Activated CD4-positive, alpha-beta memory T cell treated with anti-CD3 and anti-CD28 coated beads for 36 hours (primary cell): ENCODE data around the gene ALAS1. TPM values are rescaled to one million over a fixed set of nuclear protein-coding genes. Genes with fewer than 3 reads are reported as not detected.

ENCODE experiments used
- CTCF ChIA-PET: fragments of 350-600 bp; sonication (Branson Sonifier 250); formaldehyde crosslinking; loops from one replicate; lab custom pipeline; 2021; ENCODE audit warnings: antibody characterized with exemption, inconsistent platforms; lab: Charles Lee
- POLR2A ChIA-PET: fragments of 350-600 bp; sonication (Branson Sonifier 250); formaldehyde crosslinking; loops from one replicate; lab custom pipeline; 2021; ENCODE audit warnings: antibody characterized with exemption; lab: Charles Lee
- DNase-seq: peaks from one replicate; pipeline ENCODE4 v3.0.0-alpha.2; 2020
- H3K27ac Mint-ChIP-seq: one replicate; pipeline ENCODE4 v1.8.0; 2021; ENCODE audit warnings: mixed read lengths
- H3K27me3 Mint-ChIP-seq: one replicate; pipeline ENCODE4 v1.8.0; 2021; ENCODE audit warnings: mixed read lengths
- H3K36me3 Mint-ChIP-seq: one replicate; pipeline ENCODE4 v1.8.0; 2021; ENCODE audit warnings: mixed read lengths
- H3K4me1 Mint-ChIP-seq: one replicate; pipeline ENCODE4 v1.8.0; 2021; ENCODE audit warnings: low read depth, mixed read lengths
- H3K4me3 Mint-ChIP-seq: one replicate; pipeline ENCODE4 v1.8.0; 2021; ENCODE audit warnings: mild to moderate bottlenecking, mixed read lengths
- H3K9me3 Mint-ChIP-seq: one replicate; pipeline ENCODE4 v1.8.0; 2021; ENCODE audit warnings: mixed read lengths
- intact Hi-C: fragments of 100-400 bp; cut with micrococcal nuclease; formaldehyde crosslinking; loops from one replicate; pipeline ENCODE4 v1.15.1; 2023
- total RNA-seq, 2 experiments: library from RNA; stranded (reverse); gene quantifications; one replicate each; pipeline ENCODE4 v1.2.3, GENCODE V29; 2021

ALAS1 gene
- total RNA-seq, 2 experiments from 2014 or later: 64.4 to 64.5 TPM

GRCh38 chr3:52259035-52259434 is 61.1 kb downstream of the ALAS1 start:
- H3K4me3 Mint-ChIP-seq: no peak overlapping the region
- H3K4me1 Mint-ChIP-seq: peaks cover 90% of the 10 kb centered on the region

GRCh38 chr3:52259448-52259847 is 61.5 kb downstream of the ALAS1 start:
- POLR2A ChIA-PET: interaction anchor here (0.6 to 1.0 kb wide), 3 partner anchors 13 to 28 kb away, joined by 3 to 4 read pairs (median 3); no protein-coding TSS in a partner anchor
- intact Hi-C loops: loop anchor here (1.0 kb wide), 1 partner anchor 9 kb away; no protein-coding TSS in a partner anchor
- no peaks in the 10 kb centered on the region for H3K9me3 Mint-ChIP-seq
- CTCF ChIA-PET: interaction anchor here (0.8 to 4.2 kb wide), 6 partner anchors 9 to 80 kb away, joined by 3 to 21 read pairs (median 6); no protein-coding TSS in a partner anchor
- peaks cover 90% of the 10 kb centered on the region for H3K4me1 Mint-ChIP-seq
- no peaks in the 10 kb centered on the region for H3K27me3 Mint-ChIP-seq
- H3K27ac Mint-ChIP-seq: peak overlapping the region; percentile 97
- no peak for DNase-seq
- H3K36me3 Mint-ChIP-seq: peaks cover 92% of the 10 kb centered on the region
- no peak overlapping the region for H3K4me3 Mint-ChIP-seq

More at GRCh38 chr3:52259035-52259434, 61.1 kb downstream of the ALAS1 start:
- Mint-ChIP-seq H3K27ac (peak overlapping the region; percentile 97), H3K36me3 (peaks cover 91% of the 10 kb centered on the region), H3K27me3 (no peaks in the 10 kb centered on the region), H3K9me3 (no peaks in the 10 kb centered on the region)
- ChIA-PET CTCF (interaction anchor here (0.8 to 4.2 kb wide), 5 partner anchors 12 to 39 kb away, joined by 3 to 21 read pairs (median 5); no protein-coding TSS in a partner anchor), POLR2A (interaction anchor here (0.6 to 1.6 kb wide), 3 partner anchors 13 to 28 kb away, joined by 3 to 4 read pairs (median 3); partner anchors contain the start of gene PPM1M)
- DNase-seq: no peak
- intact Hi-C loops: loop anchor here (1.0 kb wide), 1 partner anchor 9 kb away; no protein-coding TSS in a partner anchor

- H3K36me3 Mint-ChIP-seq: peaks cover 91% of the 10 kb centered on the region
- H3K9me3 Mint-ChIP-seq: no peaks in the 10 kb centered on the region
- H3K4me1 Mint-ChIP-seq: peaks cover 83% of the 10 kb centered on the region
- no peak overlapping the region for H3K4me3 Mint-ChIP-seq
- POLR2A ChIA-PET: interaction anchor here (1.4 kb wide), 1 partner anchor 12 kb away, joined by 5 read pairs; no protein-coding TSS in a partner anchor
- no peaks in the 10 kb centered on the region for H3K27me3 Mint-ChIP-seq
- intact Hi-C loops: no loop called here
- CTCF ChIA-PET: interaction anchor here (0.6 to 1.6 kb wide), 2 partner anchors 42 to 77 kb away, joined by 3 to 5 read pairs; no protein-coding TSS in a partner anchor
- DNase-seq: peak; percentile 6
- peak overlapping the region; percentile 77 for H3K27ac Mint-ChIP-seq
Measured at GRCh38 chr3:52262447-52262846, 64.5 kb downstream of the ALAS1 start.

Other genes with a start within 250 kb of the ALAS1 start
- gene GPR62, start 242.8 kb upstream of the ALAS1 start, total RNA-seq: not detected
- 10 to 100 TPM; 17.3 to 19.3 TPM for gene PCBP4, start 230.7 kb upstream of the ALAS1 start, total RNA-seq
- gene ABHD14B, start 224.1 kb upstream of the ALAS1 start, total RNA-seq: 10 to 100 TPM; 71.0 to 71.4 TPM
- gene ABHD14A, start 223.1 kb upstream of the ALAS1 start, total RNA-seq: 1 to 10 TPM; 7.9 to 8.6 TPM
- gene ACY1, start 214.6 kb upstream of the ALAS1 start, total RNA-seq: 10 to 100 TPM; 53.1 to 59.2 TPM
- gene RPL29, start 202.3 kb upstream of the ALAS1 start, total RNA-seq: 1,000 to 10,000 TPM; 1,502 to 1,507 TPM
- gene DUSP7, start 141.6 kb upstream of the ALAS1 start, total RNA-seq: 10 to 100 TPM; 14.1 to 14.5 TPM
- gene POC1A, start 43.7 kb upstream of the ALAS1 start, total RNA-seq: 10 to 100 TPM; 28.5 to 30.5 TPM
- under 1 TPM; 0.59 to 0.90 TPM for gene TLR9, start 27.5 kb downstream of the ALAS1 start, total RNA-seq
- gene TWF2, start 41.0 kb downstream of the ALAS1 start, total RNA-seq: 100 to 1,000 TPM; 114 to 118 TPM
- gene PPM1M, start 47.6 kb downstream of the ALAS1 start, total RNA-seq: 100 to 1,000 TPM; 111 TPM
- 100 to 1,000 TPM; 110 to 111 TPM for gene WDR82, start 80.5 kb downstream of the ALAS1 start, total RNA-seq
- 10 to 100 TPM; 21.9 to 23.1 TPM for gene GLYCTK, start 89.7 kb downstream of the ALAS1 start, total RNA-seq
- gene DNAH1, start 118.2 kb downstream of the ALAS1 start, total RNA-seq: 10 to 100 TPM; 13.2 to 13.5 TPM
- gene BAP1, start 211.8 kb downstream of the ALAS1 start, total RNA-seq: 10 to 100 TPM; 92.8 to 99.8 TPM
- gene PHF7, start 212.5 kb downstream of the ALAS1 start, total RNA-seq: 10 to 100 TPM; 19.7 to 20.5 TPM
- gene SEMA3G, start 246.9 kb downstream of the ALAS1 start, total RNA-seq: under 1 TPM; 0.10 to 0.14 TPM